Left forelimb (tissue), 1 donor: ENCODE measurements around the gene CALML5.

ENCODE experiments used
- DNase-seq: peaks from one replicate; pipeline ENCODE4 v3.0.0-alpha.2; 2018; ENCODE audit warnings: low spot score

Gene CALML5

GRCh38 chr10:5464546-5464945 is 34.8 kb downstream of the CALML5 start:
- DNase-seq = no peak

- DNase-seq = no peak
Measured at GRCh38 chr10:5462841-5463293, 36.5 kb downstream of the CALML5 start.

GRCh38 chr10:5461914-5462840 is 37.2 kb downstream of the CALML5 start:
- DNase-seq = no peak

GRCh38 chr10:5461203-5461588 is 38.2 kb downstream of the CALML5 start:
- no peak for DNase-seq

- DNase-seq = no peak
Measured at GRCh38 chr10:5460468-5461202, 38.7 kb downstream of the CALML5 start.

- no peak for DNase-seq
Measured at GRCh38 chr10:5458949-5459747, 40.2 kb downstream of the CALML5 start.

GRCh38 chr10:5458425-5458824 is 40.9 kb downstream of the CALML5 start:
- DNase-seq = no peak

GRCh38 chr10:5457741-5458140 is 41.6 kb downstream of the CALML5 start:
- no peak for DNase-seq

- DNase-seq = no peak
Measured at GRCh38 chr10:5456563-5456962, 42.8 kb downstream of the CALML5 start.

GRCh38 chr10:5453749-5454489 is 45.5 kb downstream of the CALML5 start:
- no peak for DNase-seq

GRCh38 chr10:5450605-5451384 is 48.6 kb downstream of the CALML5 start:
- no peak for DNase-seq

GRCh38 chr10:5449823-5450222 is 49.5 kb downstream of the CALML5 start:
- no peak for DNase-seq

- no peak for DNase-seq
Measured at GRCh38 chr10:5449227-5449626, 50.1 kb downstream of the CALML5 start.
